Large intestine (tissue), 3 donors: ENCODE measurements around the gene NTSR1. TPM values are rescaled to one million over a fixed set of nuclear protein-coding genes. Genes with fewer than 3 reads are reported as not detected.

ENCODE experiments used
- DNase-seq, 2 donors: peaks; one replicate each; pipeline versions ENCODE4 v3.0.0 to v3.0.0-alpha.2; 2013
- H3K27ac ChIP-seq: one replicate; pipeline ENCODE4 v1.5.1; 2013; ENCODE audit warnings: low read length
- H3K27me3 ChIP-seq: 2 replicates; pipeline ENCODE4 v1.6.1; 2013; ENCODE audit warnings: low read length; ENCODE audit not compliant: control insufficient read depth, insufficient read depth
- H3K36me3 ChIP-seq: 2 replicates; pipeline ENCODE4 v1.6.1; 2013; ENCODE audit warnings: low read length; ENCODE audit not compliant: control insufficient read depth, insufficient read depth
- H3K4me1 ChIP-seq: one replicate; pipeline ENCODE4 v1.6.1; 2013; ENCODE audit warnings: low read length; ENCODE audit not compliant: control insufficient read depth, insufficient read depth
- H3K4me3 ChIP-seq: one replicate; pipeline ENCODE4 v1.5.1; 2013; ENCODE audit warnings: low read length
- H3K9me3 ChIP-seq: one replicate; pipeline ENCODE4 v1.6.1; 2013; ENCODE audit warnings: mild to moderate bottlenecking, low read depth, low read length, moderate library complexity; ENCODE audit not compliant: control insufficient read depth
- WGBS: methylation state at CpG from one replicate; pipeline ENCODE4 v1.1.5; 2013; ENCODE audit warnings: low lambda C conversion rate; ENCODE audit not compliant: insufficient coverage; 5-methylcytosine and 5-hydroxymethylcytosine counted together
- polyA plus RNA-seq: library from polyadenylated mRNA; unstranded; fragments of 120-200 nt; gene quantifications from one replicate; pipeline ENCODE4 v1.2.1, GENCODE V29; 2013

NTSR1 gene
- polyA plus RNA-seq, 1 donor = 1.1 TPM

DNA sequence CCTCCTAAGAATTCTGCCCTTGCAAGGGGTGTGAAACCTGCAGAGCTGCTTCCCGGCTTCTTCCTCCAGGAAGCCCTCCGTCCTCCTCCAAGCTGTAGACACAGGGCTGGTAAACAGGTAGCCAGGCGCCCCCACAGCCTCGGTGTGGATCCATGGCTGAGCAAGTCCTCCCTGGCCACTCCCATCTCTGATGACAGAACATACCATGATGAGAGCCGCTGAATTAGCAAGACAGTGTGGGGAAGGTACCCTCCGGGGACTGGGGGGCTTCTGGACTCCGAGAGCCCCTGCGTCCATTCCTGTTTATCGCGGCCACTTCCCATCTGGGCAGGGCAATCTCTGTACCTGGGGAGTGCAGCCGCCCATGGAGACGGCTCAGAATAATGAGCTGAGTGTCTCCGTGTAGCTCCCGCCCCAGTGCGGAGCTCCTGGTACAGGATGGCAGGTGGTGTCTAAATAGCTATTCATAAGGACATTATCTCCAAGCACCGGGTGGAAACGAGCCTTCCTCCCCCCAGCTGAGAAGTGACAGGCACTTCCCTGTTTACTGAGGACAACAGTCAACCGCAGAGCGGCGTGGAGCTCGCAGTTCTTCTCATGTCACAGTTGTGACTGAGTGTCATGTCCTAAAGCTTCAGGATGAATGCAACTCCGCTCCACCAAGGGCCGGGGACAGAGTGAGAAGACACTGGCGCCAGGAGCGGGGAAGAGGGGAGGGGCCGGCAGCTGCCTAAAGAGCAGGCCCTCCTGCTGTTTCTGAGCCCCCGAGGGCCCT is 22.7 kb upstream of the NTSR1 start:
- Histone ChIP-seq H3K9me3 (no peaks in the 10 kb centered on the region), H3K4me1 (peaks cover 6% of the 10 kb centered on the region), H3K36me3 (no peaks in the 10 kb centered on the region), H3K4me3 (no peak overlapping the region), H3K27me3 (peaks cover 24% of the 10 kb centered on the region), H3K27ac (no peak overlapping the region)
- WGBS = no CpG with 5 or more reads among the region's 27 CpGs
- peak; percentile 19 to 69 for DNase-seq

DNA sequence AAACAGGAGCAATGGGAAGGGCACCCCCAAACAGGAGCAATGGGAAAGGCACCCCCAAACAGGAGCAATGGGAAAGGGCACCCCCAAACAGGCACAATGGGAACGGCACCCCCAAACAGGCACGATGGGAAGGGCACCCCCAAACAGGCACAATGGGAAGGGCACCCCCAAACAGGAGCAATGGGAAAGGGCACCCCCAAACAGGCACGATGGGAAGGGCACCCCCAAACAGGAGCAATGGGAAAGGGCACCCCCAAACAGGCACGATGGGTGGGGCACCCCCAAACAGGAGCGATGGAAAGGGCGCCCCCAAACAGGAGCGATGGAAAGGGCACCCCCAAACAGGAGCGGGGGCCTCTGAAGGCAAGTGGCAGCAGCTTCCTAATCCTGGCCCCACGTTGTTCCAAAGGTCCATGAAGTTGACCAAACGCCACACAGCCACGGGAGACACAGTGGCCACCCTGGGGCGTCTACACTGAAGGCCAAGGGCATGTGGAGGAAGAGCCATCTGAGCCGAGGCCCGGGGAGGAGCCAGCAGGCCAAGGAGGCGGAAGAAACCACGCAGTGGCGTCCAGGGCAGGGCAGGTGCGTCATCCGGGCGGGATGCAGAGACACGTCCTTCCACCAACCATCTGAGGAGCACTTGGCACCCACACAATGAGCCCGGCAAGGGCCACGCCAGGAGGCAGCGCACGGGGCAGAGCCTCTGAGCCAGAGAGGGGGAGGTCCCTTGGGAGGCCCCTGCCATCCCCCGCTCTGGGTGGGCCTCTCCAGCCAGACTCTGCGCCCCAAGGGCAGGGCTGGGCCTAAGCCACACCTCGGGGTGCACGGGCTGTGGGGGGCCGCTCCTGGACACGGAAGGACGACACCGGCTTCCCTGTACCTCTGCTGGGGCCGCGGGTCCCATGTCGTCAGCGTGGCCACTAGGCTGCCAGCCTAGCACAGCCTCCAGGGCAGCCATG is 21.5 kb upstream of the NTSR1 start:
- Histone ChIP-seq H3K9me3 (no peaks in the 10 kb centered on the region), H3K4me3 (no peak overlapping the region), H3K27me3 (peaks cover 19% of the 10 kb centered on the region), H3K27ac (no peak overlapping the region), H3K36me3 (no peaks in the 10 kb centered on the region), H3K4me1 (peaks cover 6% of the 10 kb centered on the region)
- no peak for DNase-seq
- no CpG with 5 or more reads among the region's 37 CpGs for WGBS

DNA sequence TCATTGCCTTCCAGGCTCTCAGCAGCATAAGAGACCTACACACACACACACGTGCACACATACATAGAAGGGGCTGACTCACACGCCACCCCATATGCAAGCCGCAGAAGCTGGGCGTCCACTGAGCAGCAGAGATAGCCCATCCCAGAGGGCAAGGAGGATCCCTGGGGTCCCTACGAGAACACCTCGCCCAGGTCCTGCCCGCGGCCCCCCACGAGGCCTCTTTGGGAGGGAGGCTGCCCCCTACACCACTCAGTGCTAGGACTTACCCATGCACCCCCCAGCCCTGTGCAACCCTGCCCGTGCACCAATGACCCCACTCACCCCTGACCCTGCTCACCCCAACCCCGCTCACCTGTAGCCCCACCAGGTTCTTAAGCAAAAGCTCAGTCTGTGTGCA is 20.6 kb upstream of the NTSR1 start:
- no peak overlapping the region for H3K4me3 ChIP-seq
- no peaks in the 10 kb centered on the region for H3K9me3 ChIP-seq
- H3K36me3 ChIP-seq = no peaks in the 10 kb centered on the region
- peaks cover 6% of the 10 kb centered on the region for H3K4me1 ChIP-seq
- H3K27me3 ChIP-seq = peaks cover 13% of the 10 kb centered on the region
- no peak overlapping the region for H3K27ac ChIP-seq
- DNase-seq = no peak
- no CpG with 5 or more reads among the region's 11 CpGs for WGBS

DNA sequence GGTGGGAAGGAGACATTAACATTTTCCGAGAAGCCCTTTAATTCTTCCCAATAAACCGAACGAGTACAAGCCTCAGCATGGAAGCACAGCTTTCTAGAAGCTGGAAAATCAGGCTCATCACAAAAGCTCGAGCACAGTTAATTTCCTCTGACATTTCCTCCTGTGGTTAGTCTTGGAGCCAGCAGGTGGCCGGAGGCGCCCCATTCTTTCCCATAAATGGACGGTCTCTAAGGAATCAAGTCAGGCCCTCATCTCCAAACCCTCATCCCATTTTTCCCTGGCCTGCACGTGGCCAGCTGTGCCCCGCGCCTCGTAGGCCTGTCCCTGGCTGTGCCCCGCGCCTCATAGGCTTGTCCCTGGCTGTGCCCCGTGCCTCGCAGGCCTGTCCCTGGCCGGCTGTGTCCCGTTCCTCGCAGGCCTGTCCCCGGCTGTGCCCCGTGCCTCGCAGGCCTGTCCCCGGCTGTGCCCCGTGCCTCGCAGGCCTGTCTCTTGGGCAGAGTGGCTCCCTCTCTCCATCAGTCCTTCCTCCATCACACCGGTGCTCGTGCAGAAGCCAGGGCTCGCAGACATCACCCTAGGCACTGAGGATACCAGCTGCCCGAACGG is 19.7 kb upstream of the NTSR1 start:
- no peaks in the 10 kb centered on the region for H3K9me3 ChIP-seq
- DNase-seq = no peak
- peaks cover 6% of the 10 kb centered on the region for H3K4me1 ChIP-seq
- H3K27ac ChIP-seq = no peak overlapping the region
- H3K36me3 ChIP-seq = no peaks in the 10 kb centered on the region
- peaks cover 13% of the 10 kb centered on the region for H3K27me3 ChIP-seq
- no peak overlapping the region for H3K4me3 ChIP-seq
- no CpG with 5 or more reads among the region's 29 CpGs for WGBS

DNA sequence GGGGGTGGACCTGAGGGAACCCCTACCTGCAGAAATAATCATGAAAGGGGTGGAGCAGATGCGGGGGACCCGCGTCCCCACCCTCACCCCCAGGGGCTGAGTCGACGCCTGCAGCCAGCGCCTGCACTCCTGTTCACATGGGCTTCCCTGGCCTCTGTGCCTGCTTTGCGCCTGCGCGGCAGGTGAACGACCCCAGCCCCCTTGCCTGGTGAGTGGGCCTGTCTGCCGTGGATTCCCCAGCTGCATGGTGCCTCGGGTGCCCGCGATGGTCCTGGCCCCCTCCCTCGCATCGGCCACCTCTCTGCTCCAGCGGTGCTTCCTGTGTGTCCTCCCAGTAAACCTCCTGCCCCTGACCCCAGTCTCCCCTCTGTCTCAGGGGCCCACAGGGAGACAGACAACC is 18.8 kb upstream of the NTSR1 start:
- Histone ChIP-seq H3K36me3 (no peaks in the 10 kb centered on the region), H3K27ac (no peak overlapping the region), H3K4me1 (peaks cover 6% of the 10 kb centered on the region), H3K9me3 (no peaks in the 10 kb centered on the region), H3K27me3 (peaks cover 14% of the 10 kb centered on the region), H3K4me3 (no peak overlapping the region)
- DNase-seq = no peak
- WGBS = no CpG with 5 or more reads among the region's 17 CpGs

DNA sequence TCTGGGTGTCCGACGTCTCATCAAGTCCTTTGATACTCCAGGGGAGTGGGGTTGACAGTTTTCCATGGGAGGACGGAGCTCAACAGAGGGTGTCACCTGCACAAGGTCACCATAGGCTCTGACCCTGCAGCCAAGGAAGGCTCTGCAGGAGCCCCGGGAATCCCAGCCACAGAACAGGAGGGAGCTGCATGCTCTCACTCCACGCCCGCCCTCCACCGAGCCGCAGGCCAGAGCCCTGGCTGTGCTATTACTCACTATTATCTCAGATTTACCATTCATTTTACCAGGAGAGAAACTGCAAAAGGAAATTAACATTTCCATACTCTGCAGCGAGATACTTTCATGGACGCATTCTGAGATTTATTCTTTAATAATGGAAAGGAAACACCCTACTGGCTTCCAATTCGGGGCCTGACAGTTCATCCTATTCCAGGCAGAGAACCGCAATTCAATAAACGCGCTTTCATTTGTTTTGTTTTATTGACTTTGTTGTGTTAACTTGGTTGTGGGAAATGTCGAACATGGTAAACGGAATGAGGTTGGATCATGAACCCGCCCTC is 18.3 kb upstream of the NTSR1 start:
- Histone ChIP-seq H3K9me3 (no peaks in the 10 kb centered on the region), H3K4me3 (no peak overlapping the region), H3K27ac (no peak overlapping the region), H3K4me1 (peaks cover 6% of the 10 kb centered on the region), H3K36me3 (no peaks in the 10 kb centered on the region), H3K27me3 (peaks cover 13% of the 10 kb centered on the region)
- no CpG with 5 or more reads among the region's 17 CpGs for WGBS
- DNase-seq = no peak

DNA sequence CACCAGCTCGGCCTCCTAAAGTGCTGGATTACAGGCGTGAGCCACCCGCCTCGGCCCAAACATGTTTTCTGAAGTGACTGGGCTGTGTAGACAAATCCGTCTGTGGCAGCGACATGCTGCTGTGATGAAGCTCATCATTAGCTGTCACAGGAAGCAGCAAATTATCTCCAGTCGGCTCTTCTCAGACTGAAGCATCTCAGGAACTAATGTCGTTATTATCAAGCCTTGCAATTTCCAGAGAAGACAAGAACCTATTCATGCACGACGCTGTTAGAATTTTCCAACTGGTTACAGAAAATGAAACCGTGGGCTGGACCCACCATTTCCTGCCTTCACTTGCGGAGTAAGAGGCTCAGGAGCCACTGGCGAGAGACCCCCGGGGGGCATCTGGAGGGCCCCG is 17.1 kb upstream of the NTSR1 start:
- H3K36me3 ChIP-seq = no peaks in the 10 kb centered on the region

DNA sequence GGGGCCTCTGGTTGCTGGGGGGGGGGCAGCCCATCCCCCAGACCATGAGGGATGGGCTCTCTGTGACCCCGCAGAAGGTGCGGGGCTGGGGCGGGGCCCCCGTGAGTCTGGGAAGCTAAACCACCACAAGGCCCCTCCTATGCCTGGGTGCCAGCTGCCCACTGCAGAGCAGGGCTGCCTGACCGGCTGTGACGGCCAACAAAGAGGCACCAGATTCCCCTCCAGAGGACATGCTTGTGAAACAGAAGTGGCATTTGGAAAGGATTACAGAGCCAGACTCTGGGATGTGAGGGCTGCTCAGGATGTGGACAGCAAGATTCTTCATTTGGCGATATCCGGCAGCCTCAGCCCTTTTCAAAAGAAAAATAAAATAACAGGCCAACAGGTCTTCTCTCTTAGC is 16.5 kb upstream of the NTSR1 start:
- Histone ChIP-seq H3K4me1 (no peaks in the 10 kb centered on the region), H3K36me3 (no peaks in the 10 kb centered on the region), H3K9me3 (no peaks in the 10 kb centered on the region), H3K27ac (no peak overlapping the region), H3K27me3 (peaks cover 3% of the 10 kb centered on the region), H3K4me3 (no peak overlapping the region)
- no peak for DNase-seq
- WGBS = 67% methylated on average over 2 of the region's 8 CpGs

More for the DNA sequence above, 17.1 kb upstream of the NTSR1 start:
- no peak for DNase-seq
- peaks cover 3% of the 10 kb centered on the region for H3K27me3 ChIP-seq
- H3K27ac ChIP-seq = no peak overlapping the region
- no CpG with 5 or more reads among the region's 15 CpGs for WGBS
- H3K4me3 ChIP-seq = no peak overlapping the region
- H3K9me3 ChIP-seq = no peaks in the 10 kb centered on the region
- no peaks in the 10 kb centered on the region for H3K4me1 ChIP-seq

DNA sequence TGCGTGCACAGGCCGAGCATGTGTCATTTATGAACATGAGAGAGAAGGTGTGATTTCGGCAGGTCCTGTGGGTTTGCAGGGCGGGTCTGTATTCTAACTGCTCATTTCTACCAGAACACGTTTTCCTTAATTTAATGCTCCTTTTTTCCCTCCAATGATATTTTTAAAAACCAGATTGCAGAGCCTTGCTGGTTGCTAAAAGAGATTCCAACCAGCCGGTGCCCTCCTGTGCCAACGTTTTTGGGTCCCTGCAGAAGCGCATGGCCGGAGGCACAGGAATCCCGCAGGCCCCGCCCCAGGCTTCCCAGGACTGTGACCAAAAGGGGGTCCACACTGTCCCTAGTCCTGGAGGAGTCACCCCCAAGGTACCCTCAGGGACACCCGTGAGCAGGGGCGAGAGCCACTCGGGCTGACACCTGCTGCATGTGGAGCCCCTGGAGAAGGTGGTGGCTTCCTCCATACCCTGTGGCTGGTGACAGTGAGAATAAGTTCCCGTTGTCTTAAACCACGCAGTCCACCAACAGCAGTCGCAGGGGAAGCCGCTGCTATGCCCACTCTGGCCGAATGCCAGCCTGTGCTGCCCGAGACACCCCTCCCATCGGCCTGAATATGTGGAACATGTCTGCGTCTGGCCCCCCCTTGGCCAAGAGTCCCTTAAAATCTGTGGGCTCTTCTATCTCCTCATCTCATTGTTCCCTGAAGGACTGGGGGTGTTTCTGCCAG is 15.7 kb upstream of the NTSR1 start:
- no peaks in the 10 kb centered on the region for H3K4me1 ChIP-seq
- H3K9me3 ChIP-seq = no peaks in the 10 kb centered on the region
- whole genome bisulfite sequencing = no CpG with 5 or more reads among the region's 22 CpGs
- no peak overlapping the region for H3K27ac ChIP-seq
- peaks cover 3% of the 10 kb centered on the region for H3K27me3 ChIP-seq
- no peaks in the 10 kb centered on the region for H3K36me3 ChIP-seq
- no peak overlapping the region for H3K4me3 ChIP-seq
- no peak for DNase-seq
